HEK293 (cell line): Measurements from ENCODE around the gene TRIM6.
"Not testable (repeated sequence)": the region's sequence is repeated elsewhere in the genome, so short reads cannot be mapped to it uniquely, and the experiment has no call there.

ENCODE experiments used
- CTCF ChIP-seq: fragments of 450-650 bp; formaldehyde crosslinking; IDR thresholded peaks from 2 replicates; pipeline ENCODE4 v1.5.1; 2016; ENCODE audit warnings: missing biosample characterization, missing genetic modification characterization
- SETDB1 ChIP-seq: IDR thresholded peaks from one replicate; pipeline ENCODE4 v1.6.1; 2017; ENCODE audit warnings: mild to moderate bottlenecking, low read length, moderate library complexity, mixed read lengths; ENCODE audit not compliant: insufficient read length
- ZNF654 ChIP-seq: fragments of 450-650 bp; formaldehyde crosslinking; IDR thresholded peaks from 2 replicates; pipeline ENCODE4 v1.5.1; 2016; ENCODE audit warnings: low read depth, missing biosample characterization, missing genetic modification characterization
- TF ChIP-seq, protein P1 (sequence below): fragments of 450-650 bp; formaldehyde crosslinking; IDR thresholded peaks from 2 replicates; pipeline ENCODE4 v1.5.1; 2016; ENCODE audit warnings: missing biosample characterization, missing genetic modification characterization, low read depth

- TF ChIP-seq CTCF (tag by site-specific recombination); SETDB1; ZNF654 (tag by site-specific recombination): not testable (repeated sequence)
- TF ChIP-seq, protein P1, sequence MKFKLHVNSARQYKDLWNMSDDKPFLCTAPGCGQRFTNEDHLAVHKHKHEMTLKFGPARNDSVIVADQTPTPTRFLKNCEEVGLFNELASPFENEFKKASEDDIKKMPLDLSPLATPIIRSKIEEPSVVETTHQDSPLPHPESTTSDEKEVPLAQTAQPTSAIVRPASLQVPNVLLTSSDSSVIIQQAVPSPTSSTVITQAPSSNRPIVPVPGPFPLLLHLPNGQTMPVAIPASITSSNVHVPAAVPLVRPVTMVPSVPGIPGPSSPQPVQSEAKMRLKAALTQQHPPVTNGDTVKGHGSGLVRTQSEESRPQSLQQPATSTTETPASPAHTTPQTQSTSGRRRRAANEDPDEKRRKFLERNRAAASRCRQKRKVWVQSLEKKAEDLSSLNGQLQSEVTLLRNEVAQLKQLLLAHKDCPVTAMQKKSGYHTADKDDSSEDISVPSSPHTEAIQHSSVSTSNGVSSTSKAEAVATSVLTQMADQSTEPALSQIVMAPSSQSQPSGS = not testable (repeated sequence)
Measured at GRCh38 chr11:5602791-5603190, 6.4 kb downstream of the TRIM6 start.
